ENCODE measurements around the gene CFHR2.

GRCh38 chr1:196955926-196956325 is 12.4 kb downstream of the CFHR2 start:
- TF ChIP-seq CTCF (conservative IDR thresholded peaks at IDR 0.05; ENCODE audit: low read depth, low read length): no peak
- no peak for TF ChIP-seq EZH2 (IDR thresholded peaks at IDR 0.05; ENCODE audit: borderline replicate concordance, low read depth, low read length, poor library complexity, severe bottlenecking)
